ENCODE measurements around the gene TICAM2. TPM values are rescaled to one million over a fixed set of nuclear protein-coding genes. Genes with fewer than 3 reads are reported as not detected.

TICAM2 gene
- total and polyA plus RNA-seq, 10 of the 15 experiments (the other 5 are each of a cell fraction or from before 2014, with no cell fraction given): 0.14 to 7.0 (median 2.9) TPM

GRCh38 chr5:115573133-115573532 lies 29.1 kb downstream of the TICAM2 start:
- Histone ChIP-seq H3K27me3 (replicated peaks in 1 of 2; ENCODE audit: control insufficient read depth in 2 of 2, insufficient read depth in 2 of 2, low read length in 1 of 2) (no peaks in the 10 kb centered on the region), H3K4me2 (ENCODE audit: control insufficient read depth, insufficient read depth) (no peak overlapping the region), H3K9me3 (replicated peaks; ENCODE audit: control insufficient read depth, insufficient read depth, low read length) (peaks cover 8% of the 10 kb centered on the region; the same call in 2 of the 3 replicates), H4K20me1 (ENCODE audit: control insufficient read depth, insufficient read depth) (no peaks in the 10 kb centered on the region), H3K27ac (ENCODE audit: control insufficient read depth, insufficient read depth) (no peak overlapping the region), H2AFZ (ENCODE audit: control insufficient read depth, low read depth, low read length) (no peak overlapping the region), H3K79me2 (ENCODE audit: control insufficient read depth, insufficient read depth, low read length) (no peaks in the 10 kb centered on the region), H3K36me3 (ENCODE audit: control insufficient read depth in 2 of 2, insufficient read depth in 2 of 2, low read length in 1 of 2) (no peaks in the 10 kb centered on the region), H3K4me3 (no peak overlapping the region), H3K9ac (ENCODE audit: control insufficient read depth, insufficient read depth, low read length) (no peak overlapping the region), H3K4me1 (ENCODE audit: control insufficient read depth, insufficient read depth, low read length) (peaks cover 24% of the 10 kb centered on the region)
- WGBS (ENCODE audit: insufficient coverage, insufficient replicate concordance, low lambda C conversion rate, missing lambda C conversion rate): 68% methylated on average over 2 of the region's 2 CpGs
- RAD21 ChIA-PET (ENCODE audit: unreplicated experiment): interaction anchor here (0.6 to 7.7 kb wide), 9 partner anchors 8 to 264 kb away, joined by 3 to 66 read pairs (median 11); partner anchors contain the start of gene FEM1C
- BruUV-seq (replicated peaks): no TSS peak
- SMC1A ChIA-PET (ENCODE audit: uncharacterized antibody, unreplicated experiment): interaction anchor here (0.8 to 11.4 kb wide), 10 partner anchors 9 to 263 kb away, joined by 3 to 156 read pairs (median 6); no protein-coding TSS in a partner anchor
- FAIRE-seq (no peak), ATAC-seq (no peak), DNase-seq (ENCODE audit: low read depth, low spot score) (no peak)
- in situ Hi-C loops (cut with MboI) (no loop called here), intact Hi-C loops (cut with micrococcal nuclease; ENCODE audit: unreplicated experiment) (no loop called here)
- no peak for TF ChIP-seq RBBP5 (conservative IDR thresholded peaks at IDR 0.05)
- TF ChIP-seq ZNF217 (IDR thresholded peaks at IDR 0.05): no peak
- TF ChIP-seq ETV6 (conservative IDR thresholded peaks at IDR 0.05 in 1 of 2, IDR thresholded peaks at IDR 0.05 in 1 of 2; ENCODE audit: borderline replicate concordance in 1 of 2, low read depth in 1 of 2): no peak
- TF ChIP-seq PML (IDR thresholded peaks at IDR 0.05; ENCODE audit: low read length): no peak
- no peak for TF ChIP-seq RAD51 (IDR thresholded peaks at IDR 0.05)
- no peak for TF ChIP-seq CBFB (IDR thresholded peaks at IDR 0.05; ENCODE audit: low read depth)
- TF ChIP-seq EGR1 (IDR thresholded peaks at IDR 0.05; ENCODE audit: borderline replicate concordance in 1 of 2, low read depth in 2 of 2, low read length in 2 of 2): no peak
- TF ChIP-seq PAX8 (IDR thresholded peaks at IDR 0.05): no peak
- no peak for TF ChIP-seq NR2F1 (conservative IDR thresholded peaks at IDR 0.05)
- TF ChIP-seq RELB (IDR thresholded peaks at IDR 0.05; ENCODE audit: low read depth): no peak
- TF ChIP-seq RAD21 (IDR thresholded peaks at IDR 0.05; ENCODE audit: insufficient read depth, low read depth, low read length): no peak
- no peak for TF ChIP-seq ATF3 (IDR thresholded peaks at IDR 0.05; ENCODE audit: borderline replicate concordance, extremely low read depth, low read depth, low read length)
- TF ChIP-seq FOXM1 (IDR thresholded peaks at IDR 0.05; ENCODE audit: low read depth, low read length): no peak
- no peak for TF ChIP-seq DPF2 (IDR thresholded peaks at IDR 0.05)
- TF ChIP-seq KLF5 (IDR thresholded peaks at IDR 0.05; ENCODE audit: partially characterized antibody): no peak
- TF ChIP-seq E2F4 (IDR thresholded peaks at IDR 0.05; ENCODE audit: low read depth, low read length): no peak
- CTCF ChIA-PET: interaction anchor here (0.6 to 8.3 kb wide), 7 partner anchors 12 to 477 kb away, joined by 3 to 81 read pairs (median 5); partner anchors contain the start of gene TICAM2
- POLR2A ChIA-PET: interaction anchor here (1.6 kb wide), 1 partner anchor 199 kb away, joined by 4 read pairs; no protein-coding TSS in a partner anchor

All from GM12878 (cell line).